ENCODE results near the gene DCTD. TPM values are rescaled to one million over a fixed set of nuclear protein-coding genes. Genes with fewer than 3 reads are reported as not detected.

Gene DCTD
- total RNA-seq, 1 experiment from 2014 or later, result 126 TPM

GRCh38 chr4:182893474-182894080, 23.6 kb downstream of the DCTD start:
- no peak for DNase-seq (ENCODE audit: low spot score)

DNA sequence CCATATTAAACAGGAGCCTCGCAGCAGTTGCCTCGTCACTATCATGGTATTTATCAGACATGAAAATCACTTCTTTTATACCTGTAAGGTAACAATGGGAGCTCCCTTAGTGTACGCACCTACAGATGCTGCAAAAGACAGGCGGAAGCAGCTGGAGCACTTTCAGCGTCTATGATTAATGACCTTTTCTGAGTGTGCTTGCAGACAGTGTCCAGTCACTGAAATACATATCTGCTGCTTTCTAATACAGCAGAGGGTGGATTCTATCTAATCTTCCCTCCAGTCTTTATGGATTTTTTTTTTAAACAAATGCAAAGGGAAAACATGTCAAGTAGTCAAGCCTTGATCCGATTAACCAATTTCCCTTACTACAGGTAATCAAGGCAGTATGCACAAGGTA, 24.1 kb downstream of the DCTD start:
- no peak for DNase-seq (ENCODE audit: low spot score)

DNA sequence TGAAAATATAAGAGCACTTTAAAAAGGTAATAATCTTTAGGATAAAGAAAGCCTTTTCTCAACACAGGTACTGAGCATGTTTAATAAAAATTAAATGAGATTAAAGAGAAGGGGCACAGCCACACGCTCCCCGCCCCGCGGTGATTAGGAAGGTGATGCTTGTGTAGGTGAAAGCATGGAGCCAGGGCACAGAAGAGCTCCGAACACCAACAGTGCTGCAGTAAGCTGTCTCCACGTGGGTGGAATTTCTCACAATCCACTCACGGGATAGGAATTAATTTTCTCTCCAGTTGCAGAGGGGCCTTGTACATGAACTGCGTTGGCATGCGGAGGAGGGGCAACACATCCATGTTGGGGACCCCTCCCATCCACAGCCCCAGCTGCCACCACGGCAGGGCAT, 27.0 kb downstream of the DCTD start:
- no peak for DNase-seq (ENCODE audit: low spot score)

DNA sequence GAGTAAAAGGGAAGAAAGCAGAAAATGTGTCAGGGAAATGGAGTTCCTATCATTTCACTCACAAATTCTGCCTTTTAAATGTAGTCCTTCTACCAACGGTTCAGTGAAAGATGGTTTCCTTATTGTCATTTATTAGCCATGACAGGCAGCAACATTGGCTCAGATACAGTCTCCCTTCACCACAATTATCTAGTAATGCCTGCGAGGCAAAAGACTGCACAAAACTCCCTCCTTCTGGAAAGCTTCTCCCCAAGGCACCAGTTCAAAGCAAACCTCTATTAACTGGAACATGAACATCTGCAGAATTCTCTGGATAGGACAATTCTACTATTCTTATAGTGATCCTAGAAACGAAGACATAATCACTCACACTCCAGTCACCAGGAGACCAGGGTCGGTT, 28.3 kb downstream of the DCTD start:
- DNase-seq (ENCODE audit: low spot score), result no peak

- no peak for DNase-seq (ENCODE audit: low spot score)
These were observed 30.4 kb downstream of the DCTD start for GRCh38 chr4:182886768-182887167.

DNA sequence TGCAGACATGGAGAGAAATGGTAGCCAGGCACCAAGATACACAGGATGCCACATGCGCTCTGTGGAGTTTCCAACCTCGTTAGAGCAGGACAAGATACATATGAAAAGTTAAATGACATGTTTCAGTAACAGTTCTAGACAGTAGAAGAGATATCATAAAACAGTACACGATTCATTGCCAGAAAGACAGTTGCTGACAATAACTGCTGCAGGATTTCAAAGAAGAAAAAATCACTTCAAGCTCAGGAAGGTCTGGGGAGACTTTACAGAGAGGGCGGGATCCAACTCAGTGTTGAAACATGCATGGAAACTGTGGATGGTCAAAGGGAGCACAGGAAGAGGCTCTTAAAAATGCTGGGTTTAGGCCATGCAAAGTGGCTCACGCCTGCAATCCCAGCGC, 31.0 kb downstream of the DCTD start:
- DNase-seq (ENCODE audit: low spot score), result no peak

DNA sequence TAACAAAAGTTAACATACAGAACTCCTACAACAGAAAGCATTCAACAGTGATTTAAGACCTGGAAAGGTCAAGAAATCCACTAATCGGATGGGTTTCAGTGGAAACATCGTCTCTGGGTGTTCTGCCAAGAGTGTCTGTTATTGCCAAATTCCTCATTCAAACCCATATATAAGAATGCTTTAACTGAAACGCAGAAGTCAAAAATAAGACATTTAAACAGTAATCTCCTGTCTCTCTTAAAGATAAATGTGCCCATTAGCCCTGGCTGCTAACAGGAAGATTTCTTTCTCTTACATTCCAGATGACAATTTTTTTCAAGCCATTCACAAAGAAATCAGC, 31.5 kb downstream of the DCTD start:
- no peak for DNase-seq (ENCODE audit: low spot score)

GRCh38 chr4:182885022-182885737, 32.0 kb downstream of the DCTD start:
- no peak for DNase-seq (ENCODE audit: low spot score)

- DNase-seq (ENCODE audit: low spot score), result no peak
These were observed 33.1 kb downstream of the DCTD start for GRCh38 chr4:182884040-182884439.

DNA sequence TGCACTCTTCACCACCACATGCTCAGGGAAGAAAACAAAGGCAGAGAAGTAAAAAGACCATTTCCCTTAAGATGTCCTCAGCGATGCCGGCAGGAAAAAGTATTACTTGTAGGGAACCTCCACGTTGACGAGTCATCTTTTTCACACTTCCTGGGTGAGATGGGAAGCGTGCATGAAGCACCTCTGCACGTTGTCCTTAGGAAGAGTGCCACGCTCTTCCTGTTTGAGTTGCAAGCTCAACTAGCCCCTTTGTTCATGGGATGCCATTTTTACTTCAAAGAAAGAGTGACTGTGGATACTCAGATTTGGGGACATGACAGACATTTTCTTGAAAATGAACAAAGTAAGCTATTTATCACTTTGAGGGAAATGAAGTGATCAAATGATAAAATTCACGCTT, 33.8 kb downstream of the DCTD start:
- no peak for DNase-seq (ENCODE audit: low spot score)

DNA sequence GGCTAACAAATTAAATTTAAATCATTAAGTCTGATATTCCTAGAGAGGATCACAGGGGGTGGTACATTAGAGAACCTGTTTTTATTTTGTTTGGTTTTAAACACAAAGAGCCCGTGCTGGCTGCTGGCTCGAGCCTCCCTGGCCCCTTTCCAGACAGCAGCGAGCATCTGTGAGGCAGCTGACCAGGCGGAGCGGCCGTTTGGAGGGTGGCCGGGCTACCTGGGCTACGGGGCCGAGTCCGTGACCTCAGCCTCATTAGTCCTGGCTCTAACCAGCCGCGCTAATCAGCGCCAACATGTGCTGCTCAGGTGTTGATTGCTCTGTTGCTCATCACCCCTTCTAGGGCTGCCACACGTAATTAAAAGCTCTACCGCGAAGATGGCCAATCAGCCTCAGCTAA, 35.3 kb downstream of the DCTD start:
- DNase-seq (ENCODE audit: low spot score), result no peak

GRCh38 chr4:182880387-182881356, 36.5 kb downstream of the DCTD start:
- DNase-seq (ENCODE audit: low spot score), result peak; percentile 23

- DNase-seq (ENCODE audit: low spot score), result no peak
These were observed 37.3 kb downstream of the DCTD start for GRCh38 chr4:182879913-182880312.

DNA sequence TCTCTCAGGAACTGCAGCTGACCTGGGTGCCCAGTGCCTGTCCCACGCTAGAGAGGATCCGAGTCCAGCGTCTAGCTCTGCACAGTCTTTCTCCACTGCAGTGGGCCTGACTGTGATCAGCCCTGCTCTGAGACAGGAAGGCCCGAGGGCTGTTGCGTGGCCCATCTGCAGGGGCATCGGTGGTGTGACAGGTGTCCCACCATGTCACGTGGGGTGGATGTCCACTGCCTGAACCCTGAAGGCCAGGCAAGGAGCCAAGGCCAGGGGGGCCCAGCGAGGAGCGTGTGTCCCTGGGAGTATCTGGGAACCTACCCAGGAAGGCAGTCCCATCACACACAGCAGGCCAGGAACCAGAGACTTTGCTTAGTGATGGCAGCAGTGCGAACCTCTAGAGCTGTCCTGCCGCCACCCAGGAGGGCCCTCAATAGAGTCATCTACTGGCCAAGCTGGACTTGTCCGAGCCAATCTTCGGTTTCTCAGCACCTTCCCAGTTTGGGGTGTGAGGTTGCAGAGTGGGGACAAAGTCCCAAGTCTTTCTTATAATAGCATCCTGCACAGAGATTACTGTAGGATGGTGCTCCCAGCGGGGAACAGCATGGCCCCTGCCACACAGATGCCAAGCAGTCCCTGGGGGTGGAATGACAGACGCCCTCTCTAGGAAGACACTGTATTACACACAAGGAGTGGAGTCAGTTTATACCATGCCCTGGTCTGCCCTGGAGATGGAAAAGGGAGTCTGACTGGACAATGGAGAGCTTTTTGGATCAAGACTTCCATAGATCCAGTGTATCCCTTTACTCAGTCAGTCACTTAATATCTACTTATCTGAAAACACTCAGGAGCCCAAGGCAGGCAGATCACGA, 38.3 kb downstream of the DCTD start:
- no peak for DNase-seq (ENCODE audit: low spot score)

DNA sequence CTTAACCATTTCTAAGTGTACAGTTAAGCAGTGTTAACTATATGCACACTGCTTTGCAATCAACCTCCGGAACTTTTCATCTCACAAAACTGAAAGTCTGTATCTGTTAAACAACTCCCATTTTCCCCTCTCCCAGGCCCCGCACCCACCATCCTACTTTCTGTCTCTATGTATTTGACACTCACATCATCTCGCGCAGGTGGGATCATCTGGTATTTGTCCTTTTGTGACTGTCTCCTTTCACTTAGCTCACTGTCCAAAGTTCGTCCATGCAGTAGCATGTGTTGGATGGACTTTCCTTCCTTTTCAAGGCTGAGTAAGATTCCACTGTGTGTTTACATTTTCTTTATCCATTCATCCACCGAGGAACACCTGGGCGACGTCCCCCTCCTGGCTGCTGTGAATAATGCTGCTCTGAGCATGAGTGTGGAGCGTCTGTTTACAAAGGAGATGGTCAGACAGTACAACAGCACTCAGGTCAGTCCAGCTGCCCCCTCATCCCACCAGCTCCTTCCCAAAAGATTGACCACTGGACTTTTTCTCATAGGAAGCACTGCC, 39.8 kb downstream of the DCTD start:
- no peak for DNase-seq (ENCODE audit: low spot score)

GRCh38 chr4:182876427-182876826, 40.8 kb downstream of the DCTD start:
- no peak for DNase-seq (ENCODE audit: low spot score)

DNA sequence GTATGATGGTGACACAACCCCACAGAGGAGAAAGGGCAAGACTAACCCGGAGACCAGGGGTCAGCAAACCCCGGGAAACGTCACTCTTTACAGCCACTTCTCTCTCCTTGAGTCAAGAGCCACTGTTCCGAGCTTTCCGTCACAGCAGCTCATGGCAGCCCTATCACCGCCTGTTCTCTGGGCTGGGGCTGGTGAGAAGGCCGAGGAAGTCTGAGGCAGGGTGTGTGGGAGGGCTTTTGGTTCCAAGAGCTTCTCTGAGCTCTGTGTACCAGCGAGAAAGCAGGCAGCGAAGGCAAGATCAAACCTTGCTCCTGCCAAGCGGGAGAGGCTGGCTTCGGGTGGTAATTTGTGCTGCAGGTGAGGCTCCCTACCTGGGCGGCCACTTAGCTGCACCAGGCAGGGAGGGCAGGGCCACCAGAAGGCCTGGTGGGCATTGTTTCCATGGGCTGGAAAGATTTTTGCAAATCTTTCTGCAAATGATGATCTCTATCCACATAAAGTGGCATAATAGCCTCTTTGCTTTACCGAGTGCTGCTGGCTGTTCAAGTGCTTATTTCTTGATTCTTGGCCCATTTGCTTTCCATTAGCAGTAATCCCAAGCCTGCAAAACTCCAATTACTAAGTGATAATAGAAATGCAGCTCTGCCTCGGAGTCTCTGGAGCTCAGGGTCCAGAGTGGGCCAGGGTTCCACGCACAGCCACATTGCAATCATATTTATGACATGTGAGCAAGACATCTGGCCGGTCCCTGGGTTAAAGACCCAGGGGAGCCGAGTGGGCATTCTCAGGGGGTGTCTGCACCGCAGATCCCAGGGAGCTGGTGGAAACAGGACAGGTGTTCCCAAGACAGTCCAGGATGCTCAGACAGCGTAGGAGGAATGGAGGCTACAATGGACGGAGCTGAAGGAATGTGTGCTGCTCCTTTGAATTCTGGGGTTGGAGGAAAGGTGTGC, 41.5 kb downstream of the DCTD start:
- no peak for DNase-seq (ENCODE audit: low spot score)

DNA sequence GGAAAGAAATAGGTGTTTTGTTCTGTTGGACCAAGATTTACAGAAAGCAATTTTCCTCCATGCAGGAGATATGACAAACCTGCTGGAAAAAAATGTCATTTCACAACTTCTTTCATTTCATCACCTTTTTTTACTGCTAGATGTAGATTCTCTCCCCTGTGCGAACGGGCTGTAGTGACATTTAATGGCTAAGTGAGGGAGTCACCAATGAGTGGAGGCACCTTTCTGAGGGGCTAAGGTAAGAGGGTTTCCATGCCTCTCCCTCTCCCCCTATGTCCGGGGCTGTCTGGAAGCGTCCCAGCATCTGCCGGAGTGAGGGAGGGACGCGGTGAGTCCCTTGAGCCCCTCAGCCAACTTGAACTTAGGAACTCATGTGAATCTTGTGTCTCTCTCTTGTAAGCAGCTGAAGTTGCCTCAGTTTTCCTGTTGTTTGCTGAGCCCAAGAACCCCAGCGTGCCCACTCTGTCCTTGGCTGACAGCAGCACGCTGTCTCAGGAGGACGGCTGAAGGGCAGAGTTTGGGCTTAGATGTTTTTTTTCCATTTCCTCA, 42.3 kb downstream of the DCTD start:
- DNase-seq (ENCODE audit: low spot score), result no peak

DNA sequence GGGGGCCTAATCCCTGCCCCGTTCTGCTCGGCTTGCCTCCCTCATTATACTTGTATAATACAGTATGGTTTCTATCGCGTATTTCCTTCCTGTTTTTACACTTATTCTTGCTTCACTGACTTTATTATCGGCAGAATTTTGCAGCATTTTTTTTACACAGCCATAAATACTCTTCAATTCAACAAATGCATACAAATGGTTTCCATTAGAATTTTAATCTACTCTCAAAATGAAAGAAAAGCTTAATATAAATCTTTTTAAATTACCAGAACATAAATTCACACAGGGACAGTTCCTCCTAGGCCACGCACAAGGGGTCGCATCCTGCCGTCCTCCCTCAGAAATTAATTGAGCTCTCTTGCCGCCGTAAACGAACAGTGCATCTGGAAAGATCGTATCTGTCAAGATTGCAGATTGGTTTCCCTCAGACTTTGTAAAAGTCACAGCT, 42.9 kb downstream of the DCTD start:
- no peak for DNase-seq (ENCODE audit: low spot score)

DNA sequence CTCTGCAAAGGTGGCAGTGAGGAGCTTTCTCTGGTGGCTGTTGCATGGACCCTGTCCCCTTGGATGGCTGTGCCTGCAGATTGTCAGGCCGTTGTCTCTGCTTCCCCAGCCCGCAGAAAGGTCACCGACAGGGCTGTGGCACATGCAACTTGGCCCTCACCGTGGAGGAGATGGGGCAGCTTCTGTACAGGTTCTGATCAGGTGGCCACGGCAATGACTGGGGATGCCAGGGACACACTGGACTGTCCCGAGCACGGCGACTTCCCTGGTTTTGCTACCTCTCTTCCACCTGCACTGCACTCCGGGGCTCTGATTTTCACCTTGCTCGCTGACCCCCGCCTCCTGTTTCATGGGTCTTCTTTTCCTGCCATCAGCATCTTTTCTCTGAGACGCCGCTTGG, 43.5 kb downstream of the DCTD start:
- no peak for DNase-seq (ENCODE audit: low spot score)
